GM23338 (cell line): ENCODE measurements around the gene OR5AU1. TPM values are rescaled to one million over a fixed set of nuclear protein-coding genes. Genes with fewer than 3 reads are reported as not detected.

Source experiments
- ATAC-seq: fragments of 200-7000 bp; cut with Tn5 transposase; 3 replicates; pipeline ENCODE4 v1.9.1; 2020
- DNase-seq: peaks from one replicate; pipeline ENCODE4 v3.0.0-alpha.2; 2015; ENCODE audit warnings: low spot score
- H2AFZ ChIP-seq: fragments of 200-600 bp; sonication (generic); 2 replicates; pipeline ENCODE4 v1.8.0; 2016; ENCODE audit warnings: antibody characterized with exemption, mild to moderate bottlenecking, moderate library complexity
- H3F3A ChIP-seq: fragments of 200-600 bp; sonication (generic); replicated peaks from 2 replicates; pipeline ENCODE4 v1.8.0; 2017; ENCODE audit warnings: antibody characterized with exemption, mixed run types, low read depth
- H3K27ac ChIP-seq: fragments of 200-600 bp; sonication (generic); 2 replicates; pipeline ENCODE4 v1.6.1; 2016; ENCODE audit warnings: low read depth
- H3K27me3 ChIP-seq: fragments of 200-600 bp; sonication (generic); 2 replicates; pipeline ENCODE4 v1.8.0; 2016; ENCODE audit warnings: mild to moderate bottlenecking, mixed run types, moderate library complexity; ENCODE audit not compliant: insufficient read depth
- H3K36me3 ChIP-seq: fragments of 200-600 bp; sonication (generic); 2 replicates; pipeline ENCODE4 v1.8.0; 2016; ENCODE audit warnings: mild to moderate bottlenecking; ENCODE audit not compliant: insufficient read depth
- H3K4me1 ChIP-seq: fragments of 200-600 bp; sonication (generic); 2 replicates; pipeline ENCODE4 v1.8.0; 2016; ENCODE audit warnings: mild to moderate bottlenecking, moderate library complexity; ENCODE audit not compliant: insufficient read depth
- H3K4me2 ChIP-seq: fragments of 200-600 bp; sonication (generic); 2 replicates; pipeline ENCODE4 v1.7.1; 2017; ENCODE audit warnings: mixed run types
- H3K4me3 ChIP-seq: fragments of 200-600 bp; sonication (generic); 2 replicates; pipeline ENCODE4 v1.6.1; 2016; ENCODE audit warnings: mixed run types
- H3K79me2 ChIP-seq: fragments of 200-600 bp; sonication (generic); replicated peaks from 2 replicates; pipeline ENCODE4 v1.8.0; 2017; ENCODE audit warnings: mild to moderate bottlenecking; ENCODE audit not compliant: insufficient read depth
- H3K9me2 ChIP-seq: fragments of 200-600 bp; sonication (generic); 2 replicates; pipeline ENCODE4 v1.8.0; 2017; ENCODE audit not compliant: insufficient read depth
- H4K20me1 ChIP-seq: fragments of 200-600 bp; sonication (generic); replicated peaks from 2 replicates; pipeline ENCODE4 v1.8.0; 2017; ENCODE audit warnings: mild to moderate bottlenecking; ENCODE audit not compliant: insufficient read depth
- H3K27ac Mint-ChIP-seq: 2 replicates; pipeline ENCODE4 v1.8.0; 2020; ENCODE audit warnings: inconsistent platforms, mild to moderate bottlenecking, moderate library complexity, mixed read lengths
- H3K27me3 Mint-ChIP-seq: 3 replicates; pipeline ENCODE4 v1.8.0; 2022; ENCODE audit warnings: low read depth, mild to moderate bottlenecking, moderate library complexity, mixed read lengths, inconsistent platforms; ENCODE audit not compliant: insufficient read depth, poor library complexity
- H3K36me3 Mint-ChIP-seq: 3 replicates; pipeline ENCODE4 v1.8.0; 2021; ENCODE audit warnings: low read depth, mild to moderate bottlenecking, inconsistent platforms, moderate library complexity, mixed read lengths
- H3K4me1 Mint-ChIP-seq: 3 replicates; pipeline ENCODE4 v1.8.0; 2020; ENCODE audit warnings: mild to moderate bottlenecking, inconsistent platforms, mixed read lengths
- H3K4me3 Mint-ChIP-seq: 3 replicates; pipeline ENCODE4 v1.8.0; 2021; ENCODE audit warnings: moderate library complexity, mild to moderate bottlenecking, inconsistent platforms, mixed read lengths
- H3K9me3 Mint-ChIP-seq: 3 replicates; pipeline ENCODE4 v1.8.0; 2020; ENCODE audit warnings: moderate library complexity, mild to moderate bottlenecking, inconsistent platforms, mixed read lengths
- EZH2 ChIP-seq: fragments of 200-600 bp; sonication (generic); IDR thresholded peaks from one replicate; pipeline ENCODE4 v1.8.0; 2017; ENCODE audit warnings: antibody characterized with exemption, mild to moderate bottlenecking, low read depth; ENCODE audit not compliant: unreplicated experiment
- EZH2phosphoT487 ChIP-seq: fragments of 200-600 bp; sonication (generic); IDR thresholded peaks from one replicate; pipeline ENCODE4 v1.8.1; 2018; ENCODE audit warnings: antibody characterized with exemption; ENCODE audit not compliant: unreplicated experiment
- JUNB ChIP-seq: IDR thresholded peaks from one replicate; pipeline ENCODE4 v1.6.1; 2016; ENCODE audit warnings: antibody characterized with exemption; ENCODE audit not compliant: unreplicated experiment
- POLR2AphosphoS5 ChIP-seq: IDR thresholded peaks from 2 replicates; pipeline ENCODE4 v1.6.1; 2016; ENCODE audit warnings: antibody characterized with exemption, low read depth
- STAT1 ChIP-seq: IDR thresholded peaks from one replicate; pipeline ENCODE4 v1.6.1; 2016; ENCODE audit warnings: antibody characterized with exemption; ENCODE audit not compliant: unreplicated experiment
- ZNF114 ChIP-seq: fragments of 250-450 bp; sonication (Bioruptor Pico); IDR thresholded peaks from 2 replicates; pipeline ENCODE4 v1.5.0; 2020; ENCODE audit warnings: mild to moderate bottlenecking, moderate library complexity
- ZNF331 ChIP-seq: fragments of 250-450 bp; sonication (Bioruptor Pico); IDR thresholded peaks from 2 replicates; pipeline ENCODE4 v1.5.0; 2020; ENCODE audit warnings: low read depth, mild to moderate bottlenecking, moderate library complexity
- polyA plus RNA-seq: library from polyadenylated mRNA; unstranded; fragments of >200 nt; fragmentation: Nextera tagmentation; extraction: Ambion mirVana; gene quantifications from 2 replicates; pipeline ENCODE4 v1.2.1, GENCODE V29; 2016
- total RNA-seq: library from RNA; depleted of rRNA; stranded (reverse); fragments of >200 nt; shearing (Covaris generic); gene quantifications from 2 replicates; pipeline ENCODE4 v1.2.3, GENCODE V29; 2014
- TF ChIP-seq, protein P1 (sequence below): IDR thresholded peaks from one replicate; pipeline ENCODE4 v1.6.1; 2018; ENCODE audit warnings: antibody characterized with exemption; ENCODE audit not compliant: unreplicated experiment
- TF ChIP-seq, protein P2 (sequence below): IDR thresholded peaks from 2 replicates; pipeline ENCODE4 v1.6.1; 2016; ENCODE audit warnings: antibody characterized with exemption
- TF ChIP-seq, protein P3 (sequence below), 2 experiments: fragments of 200-600 bp in 1 of 2; sonication (generic) in 1 of 2; conservative IDR thresholded peaks; 2 replicates each; pipeline versions ENCODE4 v1.5.1 to v1.6.1; 2016 to 2017; ENCODE audit warnings: antibody characterized with exemption in 2 of 2, low read depth in 2 of 2, mild to moderate bottlenecking in 2 of 2, moderate library complexity in 1 of 2

The OR5AU1 gene
- total and polyA plus RNA-seq, 2 experiments from 2014 or later, result not detected

DNA sequence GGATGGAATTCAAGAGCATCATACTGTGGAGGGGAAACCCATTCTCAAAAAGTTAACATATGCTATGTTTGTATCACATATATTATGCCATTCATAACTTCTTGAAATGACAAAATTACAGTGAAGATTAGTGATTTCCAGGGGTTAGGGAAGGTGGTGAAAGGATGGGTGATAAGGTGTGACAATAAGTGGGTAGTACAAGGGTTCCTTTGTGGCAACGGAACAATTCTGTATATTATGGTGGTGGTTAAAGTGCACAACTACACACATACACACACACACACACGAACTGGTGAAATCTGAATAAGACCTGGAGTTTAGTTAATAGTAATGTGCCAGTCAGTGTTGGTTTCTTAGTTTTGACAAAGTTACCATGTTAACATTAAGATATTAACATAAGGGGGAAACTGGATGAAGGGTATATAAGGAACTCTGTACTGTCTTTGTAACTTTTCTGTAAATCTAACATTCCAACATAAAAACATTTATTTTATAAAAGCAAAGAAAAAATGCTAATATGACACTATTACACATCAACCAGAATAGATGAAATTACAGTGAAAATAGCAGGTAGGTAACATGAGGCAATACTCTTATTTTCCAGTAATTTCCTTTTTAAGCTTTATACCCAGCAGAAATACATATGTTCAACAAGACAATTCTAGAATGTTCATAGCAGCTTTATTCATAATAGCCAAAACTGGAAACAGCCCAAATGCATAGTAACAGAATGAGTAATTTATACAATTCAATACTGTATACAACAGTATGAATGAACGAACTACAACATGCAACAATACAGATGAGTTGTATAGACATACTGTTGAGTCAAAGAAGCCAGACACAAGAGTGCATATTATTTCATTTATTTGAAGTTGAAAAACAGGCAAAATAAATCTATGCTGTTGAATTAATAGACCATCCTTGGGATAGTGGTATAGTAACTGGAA, 44.0 kb upstream of the OR5AU1 start:
- H3K27me3 Mint-ChIP-seq, result peaks cover 14% of the 10 kb centered on the region
- peaks cover 8% of the 10 kb centered on the region; the same call in 1 of the 2 replicates for H4K20me1 ChIP-seq

More for the DNA sequence above, 44.0 kb upstream of the OR5AU1 start:
- no peak overlapping the region for H3K4me3 ChIP-seq
- H3F3A ChIP-seq, result peaks cover 32% of the 10 kb centered on the region
- Mint-ChIP-seq H3K27ac (no peak overlapping the region), H3K4me1 (peaks cover 22% of the 10 kb centered on the region), H3K9me3 (peaks cover 3% of the 10 kb centered on the region; the same call in 1 of the 3 replicates), H3K4me3 (no peak overlapping the region), H3K36me3 (no peaks in the 10 kb centered on the region; the same call in 2 of the 3 replicates)
- DNase-seq, result no peak
- ATAC-seq, result no peak
- H3K27me3 ChIP-seq, result no peaks in the 10 kb centered on the region
- no peak overlapping the region for H3K27ac ChIP-seq
- H3K79me2 ChIP-seq, result no peaks in the 10 kb centered on the region
- no peak overlapping the region for H2AFZ ChIP-seq
- no peaks in the 10 kb centered on the region for H3K9me2 ChIP-seq
- H3K4me2 ChIP-seq, result no peak overlapping the region
- H3K4me1 ChIP-seq, result 0 out of 2 replicates have a peak, but pooled peaks cover 3% of the 10 kb centered on the region
- TF ChIP-seq EZH2 (no peak), EZH2phosphoT487 (no peak), ZNF331 (no peak), POLR2AphosphoS5 (no peak), STAT1 (no peak), ZNF114 (CRISPR knock-in tag) (no peak), JUNB (no peak)
- TF ChIP-seq, protein P1, sequence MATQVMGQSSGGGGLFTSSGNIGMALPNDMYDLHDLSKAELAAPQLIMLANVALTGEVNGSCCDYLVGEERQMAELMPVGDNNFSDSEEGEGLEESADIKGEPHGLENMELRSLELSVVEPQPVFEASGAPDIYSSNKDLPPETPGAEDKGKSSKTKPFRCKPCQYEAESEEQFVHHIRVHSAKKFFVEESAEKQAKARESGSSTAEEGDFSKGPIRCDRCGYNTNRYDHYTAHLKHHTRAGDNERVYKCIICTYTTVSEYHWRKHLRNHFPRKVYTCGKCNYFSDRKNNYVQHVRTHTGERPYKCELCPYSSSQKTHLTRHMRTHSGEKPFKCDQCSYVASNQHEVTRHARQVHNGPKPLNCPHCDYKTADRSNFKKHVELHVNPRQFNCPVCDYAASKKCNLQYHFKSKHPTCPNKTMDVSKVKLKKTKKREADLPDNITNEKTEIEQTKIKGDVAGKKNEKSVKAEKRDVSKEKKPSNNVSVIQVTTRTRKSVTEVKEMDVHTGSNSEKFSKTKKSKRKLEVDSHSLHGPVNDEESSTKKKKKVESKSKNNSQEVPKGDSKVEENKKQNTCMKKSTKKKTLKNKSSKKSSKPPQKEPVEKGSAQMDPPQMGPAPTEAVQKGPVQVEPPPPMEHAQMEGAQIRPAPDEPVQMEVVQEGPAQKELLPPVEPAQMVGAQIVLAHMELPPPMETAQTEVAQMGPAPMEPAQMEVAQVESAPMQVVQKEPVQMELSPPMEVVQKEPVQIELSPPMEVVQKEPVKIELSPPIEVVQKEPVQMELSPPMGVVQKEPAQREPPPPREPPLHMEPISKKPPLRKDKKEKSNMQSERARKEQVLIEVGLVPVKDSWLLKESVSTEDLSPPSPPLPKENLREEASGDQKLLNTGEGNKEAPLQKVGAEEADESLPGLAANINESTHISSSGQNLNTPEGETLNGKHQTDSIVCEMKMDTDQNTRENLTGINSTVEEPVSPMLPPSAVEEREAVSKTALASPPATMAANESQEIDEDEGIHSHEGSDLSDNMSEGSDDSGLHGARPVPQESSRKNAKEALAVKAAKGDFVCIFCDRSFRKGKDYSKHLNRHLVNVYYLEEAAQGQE, result no peak
- TF ChIP-seq, protein P2, sequence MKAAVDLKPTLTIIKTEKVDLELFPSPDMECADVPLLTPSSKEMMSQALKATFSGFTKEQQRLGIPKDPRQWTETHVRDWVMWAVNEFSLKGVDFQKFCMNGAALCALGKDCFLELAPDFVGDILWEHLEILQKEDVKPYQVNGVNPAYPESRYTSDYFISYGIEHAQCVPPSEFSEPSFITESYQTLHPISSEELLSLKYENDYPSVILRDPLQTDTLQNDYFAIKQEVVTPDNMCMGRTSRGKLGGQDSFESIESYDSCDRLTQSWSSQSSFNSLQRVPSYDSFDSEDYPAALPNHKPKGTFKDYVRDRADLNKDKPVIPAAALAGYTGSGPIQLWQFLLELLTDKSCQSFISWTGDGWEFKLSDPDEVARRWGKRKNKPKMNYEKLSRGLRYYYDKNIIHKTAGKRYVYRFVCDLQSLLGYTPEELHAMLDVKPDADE, result no peak
- TF ChIP-seq, protein P3, sequence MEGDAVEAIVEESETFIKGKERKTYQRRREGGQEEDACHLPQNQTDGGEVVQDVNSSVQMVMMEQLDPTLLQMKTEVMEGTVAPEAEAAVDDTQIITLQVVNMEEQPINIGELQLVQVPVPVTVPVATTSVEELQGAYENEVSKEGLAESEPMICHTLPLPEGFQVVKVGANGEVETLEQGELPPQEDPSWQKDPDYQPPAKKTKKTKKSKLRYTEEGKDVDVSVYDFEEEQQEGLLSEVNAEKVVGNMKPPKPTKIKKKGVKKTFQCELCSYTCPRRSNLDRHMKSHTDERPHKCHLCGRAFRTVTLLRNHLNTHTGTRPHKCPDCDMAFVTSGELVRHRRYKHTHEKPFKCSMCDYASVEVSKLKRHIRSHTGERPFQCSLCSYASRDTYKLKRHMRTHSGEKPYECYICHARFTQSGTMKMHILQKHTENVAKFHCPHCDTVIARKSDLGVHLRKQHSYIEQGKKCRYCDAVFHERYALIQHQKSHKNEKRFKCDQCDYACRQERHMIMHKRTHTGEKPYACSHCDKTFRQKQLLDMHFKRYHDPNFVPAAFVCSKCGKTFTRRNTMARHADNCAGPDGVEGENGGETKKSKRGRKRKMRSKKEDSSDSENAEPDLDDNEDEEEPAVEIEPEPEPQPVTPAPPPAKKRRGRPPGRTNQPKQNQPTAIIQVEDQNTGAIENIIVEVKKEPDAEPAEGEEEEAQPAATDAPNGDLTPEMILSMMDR (conservative IDR thresholded peaks at IDR 0.05; ENCODE audit: low read depth in 2 of 2), result no peak
- H3K36me3 ChIP-seq, result no peaks in the 10 kb centered on the region
